Renal cortical epithelial cell (primary cell): ENCODE measurements around the gene CNGB1. TPM values are rescaled to one million over a fixed set of nuclear protein-coding genes. Genes with fewer than 3 reads are reported as not detected.
A peak's percentile ranks its signal among the peaks of the same experiment; 100 is the strongest.
"Not testable (repeated sequence)": the region's sequence is repeated elsewhere in the genome, so short reads cannot be mapped to it uniquely, and the experiment has no call there.

Experiments
- DNase-seq: peaks from one replicate; pipeline ENCODE4 v3.0.0-alpha.2; 2011; ENCODE audit warnings: low read depth
- total RNA-seq: library from RNA; depleted of rRNA; stranded (reverse); fragments of >200 nt; gene quantifications from 2 replicates; pipeline ENCODE4 v1.2.3, GENCODE V29; 2014

CNGB1 gene
- total RNA-seq, 1 donor from 2014 or later = 0.60 TPM

- DNase-seq = no peak
Observed at GRCh38 chr16:57952909-57953308, 18.0 kb downstream of the CNGB1 start.

GRCh38 chr16:57951204-57951960 lies 19.5 kb downstream of the CNGB1 start:
- no peak for DNase-seq

- no peak for DNase-seq
Observed at GRCh38 chr16:57950382-57950781, 20.5 kb downstream of the CNGB1 start.

- peak; percentile 40 for DNase-seq
Observed at GRCh38 chr16:57949595-57950238, 21.2 kb downstream of the CNGB1 start.

- DNase-seq = no peak
Observed at GRCh38 chr16:57949013-57949412, 21.9 kb downstream of the CNGB1 start.

- no peak for DNase-seq
Observed at GRCh38 chr16:57948027-57948426, 22.9 kb downstream of the CNGB1 start.

GRCh38 chr16:57947261-57947660 lies 23.7 kb downstream of the CNGB1 start:
- no peak for DNase-seq

- no peak for DNase-seq
Observed at GRCh38 chr16:57946181-57946801, 24.6 kb downstream of the CNGB1 start.

- DNase-seq = no peak
Observed at GRCh38 chr16:57945740-57946138, 25.2 kb downstream of the CNGB1 start.

- DNase-seq = no peak
Observed at GRCh38 chr16:57944970-57945739, 25.8 kb downstream of the CNGB1 start.

GRCh38 chr16:57943381-57943780 lies 27.5 kb downstream of the CNGB1 start:
- not testable (repeated sequence) for DNase-seq

- not testable (repeated sequence) for DNase-seq
Observed at GRCh38 chr16:57941901-57942300, 29.0 kb downstream of the CNGB1 start.

- peak; percentile 46 for DNase-seq
Observed at GRCh38 chr16:57941016-57941664, 29.8 kb downstream of the CNGB1 start.

GRCh38 chr16:57940382-57940966 lies 30.5 kb downstream of the CNGB1 start:
- DNase-seq = no peak

GRCh38 chr16:57939872-57940224 lies 31.1 kb downstream of the CNGB1 start:
- no peak for DNase-seq

- peak; percentile 73 for DNase-seq
Observed at GRCh38 chr16:57938936-57939871, 31.7 kb downstream of the CNGB1 start.

- DNase-seq = no peak
Observed at GRCh38 chr16:57938484-57938883, 32.4 kb downstream of the CNGB1 start.

GRCh38 chr16:57937861-57938260 lies 33.1 kb downstream of the CNGB1 start:
- DNase-seq = no peak

- DNase-seq = no peak
Observed at GRCh38 chr16:57935904-57936303, 35.0 kb downstream of the CNGB1 start.

GRCh38 chr16:57930533-57930932 lies 40.4 kb downstream of the CNGB1 start:
- DNase-seq = no peak
